HG03139 (cell line): ENCODE results near the gene IFNA10.
"Not testable (repeated sequence)": the region's sequence is repeated elsewhere in the genome, so short reads cannot be mapped to it uniquely, and the experiment has no call there.

ENCODE experiments used
- ATAC-seq: cut with Tn5 transposase; IDR thresholded peaks from one replicate; pipeline ENCODE4 v1.9.1; 2021; ENCODE audit not compliant: unreplicated experiment

Gene IFNA10

GRCh38 chr9:21207043-21207442 lies at the start of gene IFNA10:
Gene IFNA10, minus strand, starts transcription at chr9:21207143. Its CDS starts 46 bp downstream, at chr9:21207097.
- not testable (repeated sequence) for ATAC-seq

GRCh38 chr9:21255538-21256212 lies 48.7 kb upstream of the IFNA10 start:
- ATAC-seq, result no peak

- peak; percentile 77 for ATAC-seq
Measured at GRCh38 chr9:21252721-21253547, 46.0 kb upstream of the IFNA10 start.

GRCh38 chr9:21251638-21252037 lies 44.7 kb upstream of the IFNA10 start:
- no peak for ATAC-seq

- ATAC-seq, result no peak
Measured at GRCh38 chr9:21251190-21251589, 44.2 kb upstream of the IFNA10 start.

- ATAC-seq, result no peak
Measured at GRCh38 chr9:21244836-21245235, 37.9 kb upstream of the IFNA10 start.

GRCh38 chr9:21239911-21240310 lies 33.0 kb upstream of the IFNA10 start, which contains the start of gene IFNA14:
Gene IFNA14, minus strand, starts transcription at chr9:21240005. Its CDS starts 70 bp downstream, at chr9:21239935.
- ATAC-seq, result no peak

GRCh38 chr9:21236360-21236714 lies 29.4 kb upstream of the IFNA10 start:
- ATAC-seq, result peak; percentile 36

- peak; percentile 74 for ATAC-seq
Measured at GRCh38 chr9:21235468-21236359, 28.8 kb upstream of the IFNA10 start.

- ATAC-seq, result no peak
Measured at GRCh38 chr9:21234153-21234687, 27.3 kb upstream of the IFNA10 start.

- ATAC-seq, result no peak
Measured at GRCh38 chr9:21233258-21233657, 26.3 kb upstream of the IFNA10 start.

- no peak for ATAC-seq
Measured at GRCh38 chr9:21228122-21228521, 21.2 kb upstream of the IFNA10 start, which contains the start of gene IFNA17. Gene IFNA17, minus strand, starts transcription at chr9:21228222. Its CDS starts 49 bp downstream, at chr9:21228173.

GRCh38 chr9:21217211-21217610 lies 10.3 kb upstream of the IFNA10 start, which contains the start of gene IFNA16:
Gene IFNA16, minus strand, starts transcription at chr9:21217311. Its CDS starts 6 bp downstream, at chr9:21217305.
- ATAC-seq, result not testable (repeated sequence)

GRCh38 chr9:21213411-21214326 lies 6.7 kb upstream of the IFNA10 start:
- ATAC-seq, result not testable (repeated sequence)

GRCh38 chr9:21212160-21212559 lies 5.2 kb upstream of the IFNA10 start:
- not testable (repeated sequence) for ATAC-seq

- not testable (repeated sequence) for ATAC-seq
Measured at GRCh38 chr9:21210782-21211181, 3.8 kb upstream of the IFNA10 start.

- no peak for ATAC-seq
Measured at GRCh38 chr9:21210311-21210710, 3.4 kb upstream of the IFNA10 start.

- no peak for ATAC-seq
Measured at GRCh38 chr9:21205204-21205603, 1.7 kb downstream of the IFNA10 start.

- not testable (repeated sequence) for ATAC-seq
Measured at GRCh38 chr9:21202105-21202504, 4.8 kb downstream of the IFNA10 start, which contains the start of gene IFNA7. Gene IFNA7, minus strand, starts transcription at chr9:21202205. Its CDS starts 40 bp downstream, at chr9:21202165.
